Neural progenitor cell (in vitro differentiated cells): ENCODE measurements around the gene CFAP157. TPM values are rescaled to one million over a fixed set of nuclear protein-coding genes. Genes with fewer than 3 reads are reported as not detected.

Source experiments
- DNase-seq: peaks from one replicate; pipeline ENCODE4 v3.0.0-alpha.2; 2016; ENCODE audit warnings: low spot score
- H2AFZ ChIP-seq: fragments of 200-600 bp; sonication (generic); replicated peaks from 2 replicates; pipeline ENCODE4 v1.6.1; 2016; ENCODE audit warnings: antibody characterized with exemption
- H3F3A ChIP-seq: fragments of 200-600 bp; sonication (generic); 2 replicates; pipeline ENCODE4 v1.6.1; 2016; ENCODE audit warnings: antibody characterized with exemption, low read depth
- H3K27ac ChIP-seq: fragments of 200-600 bp; sonication (generic); 2 replicates; pipeline ENCODE4 v1.5.1; 2016; ENCODE audit warnings: mild to moderate bottlenecking
- H3K27me3 ChIP-seq: fragments of 200-600 bp; sonication (generic); 2 replicates; pipeline ENCODE4 v1.6.1; 2016; ENCODE audit warnings: mild to moderate bottlenecking, moderate library complexity
- H3K36me3 ChIP-seq: fragments of 200-600 bp; sonication (generic); 2 replicates; pipeline ENCODE4 v1.5.1; 2016
- H3K4me1 ChIP-seq: fragments of 200-600 bp; sonication (generic); 2 replicates; pipeline ENCODE4 v1.6.1; 2016; ENCODE audit warnings: mixed run types
- H3K4me2 ChIP-seq: fragments of 200-600 bp; sonication (generic); 2 replicates; pipeline ENCODE4 v1.6.1; 2016
- H3K4me3 ChIP-seq: fragments of 200-600 bp; sonication (generic); 2 replicates; pipeline ENCODE4 v1.5.1; 2016
- H3K79me2 ChIP-seq: fragments of 200-600 bp; sonication (generic); 2 replicates; pipeline ENCODE4 v1.6.1; 2016; ENCODE audit warnings: low read depth
- H3K9ac ChIP-seq: fragments of 200-600 bp; sonication (generic); 2 replicates; pipeline ENCODE4 v1.6.1; 2016
- H3K9me3 ChIP-seq: fragments of 200-600 bp; sonication (generic); 2 replicates; pipeline ENCODE4 v1.5.1; 2016; ENCODE audit warnings: low read depth
- H4K20me1 ChIP-seq: fragments of 200-600 bp; sonication (generic); 2 replicates; pipeline ENCODE4 v1.6.1; 2016; ENCODE audit warnings: low read depth
- H3K27ac Mint-ChIP-seq: 3 replicates; pipeline ENCODE4 v1.8.0; 2021; ENCODE audit warnings: mixed read lengths
- H3K27me3 Mint-ChIP-seq: 2 replicates; pipeline ENCODE4 v1.8.0; 2022; ENCODE audit warnings: low read depth, mild to moderate bottlenecking, inconsistent platforms, moderate library complexity, mixed read lengths; ENCODE audit not compliant: insufficient read depth
- H3K36me3 Mint-ChIP-seq: 3 replicates; pipeline ENCODE4 v1.8.0; 2021; ENCODE audit warnings: mixed read lengths
- H3K4me1 Mint-ChIP-seq: 3 replicates; pipeline ENCODE4 v1.8.0; 2021; ENCODE audit warnings: mixed read lengths
- H3K4me3 Mint-ChIP-seq: 3 replicates; pipeline ENCODE4 v1.8.0; 2021; ENCODE audit warnings: mild to moderate bottlenecking, moderate library complexity, mixed read lengths
- H3K9me3 Mint-ChIP-seq: 3 replicates; pipeline ENCODE4 v1.8.0; 2020; ENCODE audit warnings: mixed read lengths
- CTCF ChIP-seq: fragments of 200-600 bp; sonication (generic); IDR thresholded peaks from 2 replicates; pipeline ENCODE4 v1.5.1; 2017; ENCODE audit warnings: antibody characterized with exemption, mild to moderate bottlenecking
- EZH2 ChIP-seq: fragments of 200-600 bp; sonication (generic); IDR thresholded peaks from 2 replicates; pipeline ENCODE4 v1.6.1; 2017; ENCODE audit warnings: antibody characterized with exemption, mild to moderate bottlenecking, moderate library complexity
- EZH2phosphoT487 ChIP-seq: fragments of 200-600 bp; sonication (generic); IDR thresholded peaks from 2 replicates; pipeline ENCODE4 v1.6.1; 2017; ENCODE audit warnings: antibody characterized with exemption
- total RNA-seq: library from RNA; depleted of rRNA; stranded (reverse); fragments of >200 nt; gene quantifications from 2 replicates; pipeline ENCODE4 v1.2.3, GENCODE V29; 2015; ENCODE audit warnings: low replicate concordance

Gene CFAP157
- total RNA-seq, 1 donor from 2014 or later: not detected

GRCh38 chr9:127722055-127722745 is 15.4 kb downstream of the CFAP157 start:
- peaks cover 7% of the 10 kb centered on the region for H3F3A ChIP-seq
- no peaks in the 10 kb centered on the region for H3K36me3 ChIP-seq
- H3K9me3 Mint-ChIP-seq: no peaks in the 10 kb centered on the region
- H3K4me3 ChIP-seq: no peak overlapping the region
- H3K9me3 ChIP-seq: no peaks in the 10 kb centered on the region
- no peaks in the 10 kb centered on the region for H3K4me1 ChIP-seq
- no peaks in the 10 kb centered on the region for H3K36me3 Mint-ChIP-seq
- no peaks in the 10 kb centered on the region for H4K20me1 ChIP-seq
- H3K27ac ChIP-seq: no peak overlapping the region
- no peak overlapping the region for H3K4me2 ChIP-seq
- no peak overlapping the region for H3K9ac ChIP-seq
- no peak overlapping the region for H3K27ac Mint-ChIP-seq
- H3K27me3 ChIP-seq: no peaks in the 10 kb centered on the region
- TF ChIP-seq CTCF: no peak
- TF ChIP-seq EZH2phosphoT487: no peak
- no peak for TF ChIP-seq EZH2
- H3K4me1 Mint-ChIP-seq: no peaks in the 10 kb centered on the region
- DNase-seq: no peak
- H3K27me3 Mint-ChIP-seq: peaks cover 10% of the 10 kb centered on the region
- H2AFZ ChIP-seq: no peak overlapping the region
- H3K79me2 ChIP-seq: no peaks in the 10 kb centered on the region
- H3K4me3 Mint-ChIP-seq: no peak overlapping the region

- Histone ChIP-seq H3K27me3 (no peaks in the 10 kb centered on the region), H3K27ac (no peak overlapping the region), H2AFZ (no peak overlapping the region), H3K4me1 (no peaks in the 10 kb centered on the region), H3K9me3 (no peaks in the 10 kb centered on the region), H3K4me2 (no peak overlapping the region), H3K79me2 (no peaks in the 10 kb centered on the region), H3F3A (peaks cover 7% of the 10 kb centered on the region), H4K20me1 (no peaks in the 10 kb centered on the region), H3K9ac (no peak overlapping the region), H3K36me3 (no peaks in the 10 kb centered on the region), H3K4me3 (no peak overlapping the region)
- Mint-ChIP-seq H3K4me1 (no peaks in the 10 kb centered on the region), H3K9me3 (no peaks in the 10 kb centered on the region), H3K36me3 (no peaks in the 10 kb centered on the region), H3K4me3 (no peak overlapping the region), H3K27me3 (peaks cover 7% of the 10 kb centered on the region), H3K27ac (no peak overlapping the region)
- TF ChIP-seq CTCF (no peak), EZH2phosphoT487 (no peak), EZH2 (no peak)
- no peak for DNase-seq
Measured at GRCh38 chr9:127723013-127723412, 16.2 kb downstream of the CFAP157 start.

- Histone ChIP-seq H3K27ac (no peak overlapping the region), H3K4me1 (no peaks in the 10 kb centered on the region), H3K9ac (no peak overlapping the region), H3K4me3 (no peak overlapping the region), H3F3A (peaks cover 7% of the 10 kb centered on the region), H3K36me3 (no peaks in the 10 kb centered on the region), H3K27me3 (no peaks in the 10 kb centered on the region), H3K9me3 (no peaks in the 10 kb centered on the region), H4K20me1 (no peaks in the 10 kb centered on the region), H3K4me2 (no peak overlapping the region), H2AFZ (no peak overlapping the region), H3K79me2 (no peaks in the 10 kb centered on the region)
- Mint-ChIP-seq H3K4me1 (no peaks in the 10 kb centered on the region), H3K4me3 (no peak overlapping the region), H3K9me3 (no peaks in the 10 kb centered on the region), H3K27ac (no peak overlapping the region), H3K36me3 (no peaks in the 10 kb centered on the region), H3K27me3 (peaks cover 7% of the 10 kb centered on the region)
- DNase-seq: no peak
- TF ChIP-seq EZH2phosphoT487: no peak
- TF ChIP-seq CTCF: no peak
- no peak for TF ChIP-seq EZH2
Measured at GRCh38 chr9:127723444-127723843, 16.7 kb downstream of the CFAP157 start.
